Esophagus muscularis mucosa (tissue), 4 donors: Measurements from ENCODE around the gene REM1. TPM values are rescaled to one million over a fixed set of nuclear protein-coding genes. Genes with fewer than 3 reads are reported as not detected.

Source experiments
- DNase-seq: peaks from one replicate; pipeline ENCODE4 v3.0.0-alpha.2; 2017; ENCODE audit errors: extremely low spot score
- H3K27ac ChIP-seq, 4 donors: fragments of 200-600 bp; sonication (generic); replicated peaks in 1 of 4; 1 replicate in 3 of 4; 2 replicates in 1 of 4; pipeline ENCODE4 v1.5.1; 2016 to 2019; ENCODE audit warnings: mild to moderate bottlenecking in 1 of 4
- H3K27me3 ChIP-seq, 4 donors: fragments of 200-600 bp; sonication (generic); one replicate each; pipeline versions ENCODE4 v1.5.1 to v1.6.0; 2016 to 2019
- H3K36me3 ChIP-seq, 4 donors: fragments of 200-600 bp; sonication (generic); one replicate each; pipeline ENCODE4 v1.5.1; 2016 to 2019
- H3K4me1 ChIP-seq, 4 donors: fragments of 200-600 bp; sonication (generic); one replicate each; pipeline ENCODE4 v1.5.1; 2016 to 2019
- H3K4me3 ChIP-seq, 4 donors: fragments of 200-600 bp; sonication (generic); 1 replicate in 2 of 4; 2 replicates in 2 of 4; pipeline ENCODE4 v1.5.1; 2016 to 2019; ENCODE audit warnings: mild to moderate bottlenecking in 4 of 4, moderate library complexity in 1 of 4
- H3K9me3 ChIP-seq, 4 donors: fragments of 200-600 bp; sonication (generic); 1 replicate in 3 of 4; 2 replicates in 1 of 4; pipeline ENCODE4 v1.5.1; 2016 to 2019
- EP300 ChIP-seq: sonication (generic); formaldehyde crosslinking; IDR thresholded peaks from one replicate; pipeline ENCODE4 v1.6.1; 2017; ENCODE audit warnings: antibody characterized with exemption
- POLR2A ChIP-seq: fragments of 450-650 bp; IDR thresholded peaks from one replicate; pipeline ENCODE4 v1.6.1; 2017; ENCODE audit warnings: antibody characterized with exemption, moderate library complexity, mild to moderate bottlenecking, low read depth
- POLR2AphosphoS5 ChIP-seq, 2 donors: sonication (generic); formaldehyde crosslinking; IDR thresholded peaks; one replicate each; pipeline ENCODE4 v1.6.1; 2017; ENCODE audit warnings: antibody characterized with exemption in 2 of 2
- WGBS: methylation state at CpG from one replicate; pipeline ENCODE4 v1.1.5; 2018; 5-methylcytosine and 5-hydroxymethylcytosine counted together
- intact Hi-C: fragments of 100-400 bp; cut with DNase I; formaldehyde crosslinking; loops from one replicate; pipeline ENCODE4 v1.15.1; 2023
- total RNA-seq, 4 donors: library from RNA; depleted of rRNA; stranded (reverse); fragments of >200 nt; gene quantifications; one replicate each; pipeline versions ENCODE4 v1.1.0 to v1.2.1, GENCODE V29; 2016
- TF ChIP-seq, protein P1 (sequence below), 3 experiments: fragments of 200-600 bp in 2 of 3; fragments of 450-650 bp in 1 of 3; sonication (generic) in 2 of 3; IDR thresholded peaks; one replicate each; pipeline ENCODE4 v1.5.1; 2017 to 2019; ENCODE audit warnings: antibody characterized with exemption in 3 of 3, mild to moderate bottlenecking in 2 of 3, moderate library complexity in 1 of 3

The REM1 gene
- total RNA-seq, 4 donors from 2014 or later = 3.7 to 10.2 (median 7.1) TPM

DNA sequence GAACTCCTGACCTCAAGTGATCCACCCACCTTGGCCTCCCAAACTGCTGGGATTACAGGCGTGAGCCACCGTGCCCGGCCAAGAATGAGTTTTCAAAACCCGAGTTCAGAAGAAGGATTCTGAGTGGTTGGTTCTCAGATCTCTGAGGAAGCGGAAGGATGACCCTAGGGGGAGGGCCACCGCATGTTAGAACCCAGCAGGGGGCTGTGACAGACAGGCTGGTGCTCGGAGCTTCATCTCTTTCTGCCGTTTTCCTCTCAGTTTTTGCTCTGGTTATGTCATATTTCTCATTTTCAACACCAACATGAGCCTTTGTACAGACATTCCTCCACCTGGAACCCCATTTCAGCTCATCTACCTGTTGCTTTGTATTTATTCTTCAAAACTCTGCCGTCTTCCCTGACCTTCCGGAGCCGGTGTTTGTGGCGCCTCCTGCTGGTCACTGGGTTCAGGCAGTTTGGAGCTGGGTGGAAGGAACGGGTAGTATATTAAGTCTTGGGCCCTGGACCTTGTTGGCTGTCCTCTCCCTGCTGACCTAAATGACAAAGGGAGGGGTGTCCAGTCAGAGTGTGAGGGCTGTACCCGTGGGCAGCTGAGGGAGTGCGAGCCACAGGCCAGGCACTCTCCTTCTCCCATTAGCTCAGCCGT, 35.0 kb upstream of the REM1 start, which contains the start of gene DEFB123:
DEFB123 (plus strand) TSS at position 621 of the 648 bp plus-strand sequence. CDS start 67 bp downstream, outside the sequence.
- H3K27me3 ChIP-seq = peaks cover 0 to 17% (median 0%) of the 10 kb centered on the region in 4 donors
- TF ChIP-seq POLR2AphosphoS5 (IDR thresholded peaks at IDR 0.05) (no peak), POLR2A (no peak), EP300 (no peak)
- TF ChIP-seq, protein P1, sequence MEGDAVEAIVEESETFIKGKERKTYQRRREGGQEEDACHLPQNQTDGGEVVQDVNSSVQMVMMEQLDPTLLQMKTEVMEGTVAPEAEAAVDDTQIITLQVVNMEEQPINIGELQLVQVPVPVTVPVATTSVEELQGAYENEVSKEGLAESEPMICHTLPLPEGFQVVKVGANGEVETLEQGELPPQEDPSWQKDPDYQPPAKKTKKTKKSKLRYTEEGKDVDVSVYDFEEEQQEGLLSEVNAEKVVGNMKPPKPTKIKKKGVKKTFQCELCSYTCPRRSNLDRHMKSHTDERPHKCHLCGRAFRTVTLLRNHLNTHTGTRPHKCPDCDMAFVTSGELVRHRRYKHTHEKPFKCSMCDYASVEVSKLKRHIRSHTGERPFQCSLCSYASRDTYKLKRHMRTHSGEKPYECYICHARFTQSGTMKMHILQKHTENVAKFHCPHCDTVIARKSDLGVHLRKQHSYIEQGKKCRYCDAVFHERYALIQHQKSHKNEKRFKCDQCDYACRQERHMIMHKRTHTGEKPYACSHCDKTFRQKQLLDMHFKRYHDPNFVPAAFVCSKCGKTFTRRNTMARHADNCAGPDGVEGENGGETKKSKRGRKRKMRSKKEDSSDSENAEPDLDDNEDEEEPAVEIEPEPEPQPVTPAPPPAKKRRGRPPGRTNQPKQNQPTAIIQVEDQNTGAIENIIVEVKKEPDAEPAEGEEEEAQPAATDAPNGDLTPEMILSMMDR (IDR thresholded peaks at IDR 0.05) = no peak
- WGBS = 77% methylated on average over 13 of the region's 16 CpGs
- no peak within 1 kb of the TSS for H3K4me3 ChIP-seq
- H3K36me3 ChIP-seq = no peaks in the 10 kb centered on the region
- H3K4me1 ChIP-seq = no peaks in the 10 kb centered on the region
- peaks cover 0 to 3% (median 0%) of the 10 kb centered on the region in 4 donors for H3K9me3 ChIP-seq
- no peak for DNase-seq
- intact Hi-C loops = no loop called here
- H3K27ac ChIP-seq = no peak within 1 kb of the TSS

DNA sequence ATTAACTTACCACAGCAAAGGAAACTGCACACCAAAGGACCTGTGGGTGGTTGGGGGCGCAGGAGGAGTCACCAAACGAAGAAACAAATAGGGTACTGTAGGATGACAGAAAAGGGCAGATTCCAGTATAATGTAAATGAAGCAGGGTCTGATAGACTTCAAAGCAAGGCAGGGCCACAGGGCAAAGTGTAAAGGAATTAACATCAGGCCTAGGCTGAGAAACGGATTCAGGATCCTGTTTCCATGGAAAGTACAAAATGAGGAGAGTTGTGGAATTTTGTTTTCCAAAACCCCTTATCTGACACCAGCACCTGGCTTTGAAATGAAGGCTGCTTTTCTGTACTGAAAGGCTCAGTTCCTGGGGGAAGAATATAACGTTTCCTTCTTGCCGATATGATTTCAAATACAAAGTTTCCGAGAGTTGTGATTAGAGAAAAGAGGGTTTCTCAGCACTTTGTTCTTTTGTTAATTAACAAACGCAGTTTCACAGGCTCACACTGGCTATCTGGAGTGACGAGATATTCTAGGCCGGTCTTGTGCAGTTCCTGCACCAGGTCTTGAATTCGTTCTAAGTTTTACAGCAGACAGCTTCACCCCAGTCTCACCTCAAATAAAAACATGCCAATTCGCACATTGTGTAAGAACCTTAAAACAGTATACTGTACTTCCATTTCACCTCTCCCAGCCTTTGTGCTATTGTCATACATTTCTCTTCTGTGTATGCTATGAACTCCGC, 28.8 kb upstream of the REM1 start:
- 75% methylated on average over 12 of the region's 12 CpGs for WGBS
- H3K4me3 ChIP-seq = no peak overlapping the region
- H3K27ac ChIP-seq = no peak overlapping the region
- no peaks in the 10 kb centered on the region for H3K4me1 ChIP-seq
- peaks cover 0 to 3% (median 0%) of the 10 kb centered on the region in 4 donors for H3K9me3 ChIP-seq
- no peak for DNase-seq
- peaks cover 0 to 5% (median 0%) of the 10 kb centered on the region in 4 donors for H3K27me3 ChIP-seq
- intact Hi-C loops = no loop called here
- H3K36me3 ChIP-seq = no peaks in the 10 kb centered on the region
- TF ChIP-seq POLR2AphosphoS5 (IDR thresholded peaks at IDR 0.05) = no peak
- TF ChIP-seq, protein P1 (IDR thresholded peaks at IDR 0.05) = no peak

DNA sequence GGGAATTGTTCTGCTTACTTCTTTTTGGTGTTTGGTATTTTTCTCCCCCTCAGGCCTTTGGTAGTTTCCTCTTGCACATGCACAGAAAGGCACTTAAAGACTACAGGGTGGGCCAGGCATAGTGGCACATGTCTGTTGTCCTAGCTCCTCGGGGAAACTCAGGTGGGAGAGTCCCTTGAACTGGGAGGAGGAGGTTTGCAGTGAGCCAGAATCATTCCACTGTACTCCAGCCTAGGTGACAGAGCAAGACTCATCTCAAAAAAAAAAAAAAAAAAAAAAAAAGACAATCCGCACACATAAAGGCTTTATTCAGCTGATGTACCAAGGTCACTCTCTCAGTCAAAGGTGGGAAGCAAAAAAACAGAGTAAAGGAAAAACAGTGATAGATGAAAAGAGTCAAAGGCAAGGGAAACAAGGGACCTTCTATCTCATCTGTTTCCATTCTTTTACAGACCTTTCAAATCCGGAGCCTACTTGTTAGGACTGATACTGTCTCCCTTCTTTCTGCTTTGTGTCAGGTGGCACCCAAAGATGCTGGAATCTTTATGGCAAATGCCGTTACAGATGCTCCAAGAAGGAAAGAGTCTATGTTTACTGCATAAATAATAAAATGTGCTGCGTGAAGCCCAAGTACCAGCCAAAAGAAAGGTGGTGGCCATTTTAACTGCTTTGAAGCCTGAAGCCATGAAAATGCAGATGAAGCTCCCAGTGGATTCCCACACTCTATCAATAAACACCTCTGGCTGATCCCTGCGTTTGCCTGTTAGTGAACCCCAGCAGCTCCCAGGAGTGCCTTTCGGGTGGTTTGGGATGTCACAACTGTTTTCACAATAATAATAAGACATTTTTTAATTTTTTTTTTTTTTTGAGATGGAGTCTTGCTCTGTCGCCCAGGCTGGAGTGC, 25.3 kb upstream of the REM1 start:
- no peak for TF ChIP-seq POLR2A
- TF ChIP-seq EP300 = no peak
- TF ChIP-seq, protein P1 (IDR thresholded peaks at IDR 0.05) = no peak
- no peak for TF ChIP-seq POLR2AphosphoS5 (IDR thresholded peaks at IDR 0.05)
- WGBS = 73% methylated on average over 8 of the region's 8 CpGs
- H3K27me3 ChIP-seq = no peaks in the 10 kb centered on the region
- H3K4me1 ChIP-seq = no peaks in the 10 kb centered on the region
- DNase-seq = no peak
- intact Hi-C loops = no loop called here
- no peaks in the 10 kb centered on the region for H3K9me3 ChIP-seq
- H3K4me3 ChIP-seq = no peak overlapping the region
- no peak overlapping the region for H3K27ac ChIP-seq
- H3K36me3 ChIP-seq = no peaks in the 10 kb centered on the region

DNA sequence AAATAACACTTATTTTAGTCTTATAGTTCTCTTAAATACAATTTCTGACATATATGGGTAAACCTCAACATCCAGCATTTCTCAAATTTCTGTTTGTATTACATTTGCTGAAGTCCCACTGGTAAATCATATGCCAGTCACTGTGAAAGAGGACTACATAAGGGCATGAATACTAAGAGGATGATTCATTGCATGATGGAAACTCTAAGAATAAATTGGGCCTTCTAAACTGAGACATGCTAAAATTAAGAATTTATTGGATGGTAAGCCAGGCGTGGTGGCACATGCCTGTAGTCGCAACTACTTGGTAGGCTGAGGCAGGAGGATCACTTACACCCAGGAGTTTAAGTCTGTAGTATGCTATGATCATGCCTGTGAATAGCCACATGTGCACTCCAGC, 22.5 kb upstream of the REM1 start:
- no peaks in the 10 kb centered on the region for H3K4me1 ChIP-seq
- no peaks in the 10 kb centered on the region for H3K9me3 ChIP-seq
- no peak overlapping the region for H3K27ac ChIP-seq
- WGBS = 76% methylated on average over 2 of the region's 2 CpGs
- peaks cover 0 to 7% (median 0%) of the 10 kb centered on the region in 4 donors for H3K27me3 ChIP-seq
- no peak for DNase-seq
- intact Hi-C loops = no loop called here
- no peaks in the 10 kb centered on the region for H3K36me3 ChIP-seq
- TF ChIP-seq, protein P1 (IDR thresholded peaks at IDR 0.05) = no peak
- TF ChIP-seq POLR2A = no peak
- TF ChIP-seq POLR2AphosphoS5 (IDR thresholded peaks at IDR 0.05) = no peak
- TF ChIP-seq EP300 = no peak
- H3K4me3 ChIP-seq = no peak overlapping the region
